HG03469 (cell line): ENCODE data around the gene YBEY.
"Not testable (repeated sequence)": the region's sequence is repeated elsewhere in the genome, so short reads cannot be mapped to it uniquely, and the experiment has no call there.

Experiments used
- ATAC-seq: cut with Tn5 transposase; IDR thresholded peaks from one replicate; pipeline ENCODE4 v1.9.1; 2021; ENCODE audit warnings: mild to moderate bottlenecking, moderate library complexity, moderate number of reproducible peaks; ENCODE audit not compliant: unreplicated experiment

Gene YBEY

GRCh38 chr21:46299167-46299566, 13.0 kb downstream of the YBEY start:
- no peak for ATAC-seq

GRCh38 chr21:46301759-46302158, 15.6 kb downstream of the YBEY start:
- ATAC-seq: no peak

GRCh38 chr21:46304437-46304836, 18.3 kb downstream of the YBEY start:
- no peak for ATAC-seq

- ATAC-seq: no peak
These were observed 18.8 kb downstream of the YBEY start for GRCh38 chr21:46304955-46305354.

- ATAC-seq: no peak
These were observed 21.5 kb downstream of the YBEY start for GRCh38 chr21:46307625-46308024.

GRCh38 chr21:46308431-46308830, 22.3 kb downstream of the YBEY start:
- ATAC-seq: no peak

- not testable (repeated sequence) for ATAC-seq
These were observed 24.1 kb downstream of the YBEY start for GRCh38 chr21:46310260-46310659.

- ATAC-seq: no peak
These were observed 25.4 kb downstream of the YBEY start for GRCh38 chr21:46311568-46311967.

GRCh38 chr21:46312949-46313348, 26.8 kb downstream of the YBEY start:
- no peak for ATAC-seq

- ATAC-seq: no peak
These were observed 28.4 kb downstream of the YBEY start for GRCh38 chr21:46314441-46315020.

- ATAC-seq: no peak
These were observed 30.7 kb downstream of the YBEY start for GRCh38 chr21:46316708-46317324.

GRCh38 chr21:46317710-46318463, 31.7 kb downstream of the YBEY start:
- no peak for ATAC-seq

- no peak for ATAC-seq
These were observed 32.3 kb downstream of the YBEY start for GRCh38 chr21:46318464-46318845.

GRCh38 chr21:46319186-46319585, 33.0 kb downstream of the YBEY start:
- no peak for ATAC-seq

GRCh38 chr21:46320331-46320801, 34.2 kb downstream of the YBEY start:
- ATAC-seq: no peak

- ATAC-seq: no peak
These were observed 36.4 kb downstream of the YBEY start for GRCh38 chr21:46322351-46323226.

GRCh38 chr21:46323227-46323709, 37.1 kb downstream of the YBEY start:
- ATAC-seq: no peak

- peak; percentile 76 for ATAC-seq
These were observed 37.7 kb downstream of the YBEY start, which contains the start of the genes C21orf58 and PCNT for GRCh38 chr21:46323710-46324389. Gene C21orf58, minus strand, starts transcription at chr21:46323870. Its CDS starts 1,132 bp downstream, at chr21:46322738. Gene PCNT, plus strand, starts transcription at chr21:46324156. Its CDS starts 73 bp downstream, at chr21:46324229.

- peak; percentile 25 for ATAC-seq
These were observed 38.4 kb downstream of the YBEY start for GRCh38 chr21:46324390-46325072.
